ENCODE data around the gene WEE1. TPM values are rescaled to one million over a fixed set of nuclear protein-coding genes. Genes with fewer than 3 reads are reported as not detected.
"Not testable (repeated sequence)": the region's sequence is repeated elsewhere in the genome, so short reads cannot be mapped to it uniquely, and the experiment has no call there.

The WEE1 gene
- total RNA-seq, 4 donors from 2014 or later: 17.7 to 43.0 (median 26.3) TPM

DNA sequence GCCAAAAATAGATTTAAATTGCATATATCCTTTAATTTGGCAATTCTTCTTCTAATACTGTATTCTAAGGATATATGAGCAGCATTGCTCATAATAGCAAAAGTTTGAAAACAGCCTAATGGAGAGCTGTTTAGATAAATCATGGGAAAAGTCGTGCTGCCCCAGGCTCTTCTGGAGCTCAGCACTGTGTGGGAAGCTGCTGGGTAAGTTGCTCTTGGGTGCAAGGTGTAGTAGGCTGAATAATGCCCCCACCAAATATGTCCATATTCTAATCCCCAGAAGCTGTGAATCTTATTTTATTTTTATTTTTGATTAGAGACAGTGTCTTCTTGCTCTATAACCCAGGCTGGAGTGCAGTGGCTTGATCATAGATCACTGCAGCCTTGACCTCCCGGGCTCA is 34.9 kb upstream of the WEE1 start:
- TF ChIP-seq, protein P1, sequence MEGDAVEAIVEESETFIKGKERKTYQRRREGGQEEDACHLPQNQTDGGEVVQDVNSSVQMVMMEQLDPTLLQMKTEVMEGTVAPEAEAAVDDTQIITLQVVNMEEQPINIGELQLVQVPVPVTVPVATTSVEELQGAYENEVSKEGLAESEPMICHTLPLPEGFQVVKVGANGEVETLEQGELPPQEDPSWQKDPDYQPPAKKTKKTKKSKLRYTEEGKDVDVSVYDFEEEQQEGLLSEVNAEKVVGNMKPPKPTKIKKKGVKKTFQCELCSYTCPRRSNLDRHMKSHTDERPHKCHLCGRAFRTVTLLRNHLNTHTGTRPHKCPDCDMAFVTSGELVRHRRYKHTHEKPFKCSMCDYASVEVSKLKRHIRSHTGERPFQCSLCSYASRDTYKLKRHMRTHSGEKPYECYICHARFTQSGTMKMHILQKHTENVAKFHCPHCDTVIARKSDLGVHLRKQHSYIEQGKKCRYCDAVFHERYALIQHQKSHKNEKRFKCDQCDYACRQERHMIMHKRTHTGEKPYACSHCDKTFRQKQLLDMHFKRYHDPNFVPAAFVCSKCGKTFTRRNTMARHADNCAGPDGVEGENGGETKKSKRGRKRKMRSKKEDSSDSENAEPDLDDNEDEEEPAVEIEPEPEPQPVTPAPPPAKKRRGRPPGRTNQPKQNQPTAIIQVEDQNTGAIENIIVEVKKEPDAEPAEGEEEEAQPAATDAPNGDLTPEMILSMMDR (IDR thresholded peaks at IDR 0.05): no peak
- no peak for ATAC-seq (ENCODE audit: low FRiP score)
- no peak for DNase-seq (ENCODE audit: low spot score)

DNA sequence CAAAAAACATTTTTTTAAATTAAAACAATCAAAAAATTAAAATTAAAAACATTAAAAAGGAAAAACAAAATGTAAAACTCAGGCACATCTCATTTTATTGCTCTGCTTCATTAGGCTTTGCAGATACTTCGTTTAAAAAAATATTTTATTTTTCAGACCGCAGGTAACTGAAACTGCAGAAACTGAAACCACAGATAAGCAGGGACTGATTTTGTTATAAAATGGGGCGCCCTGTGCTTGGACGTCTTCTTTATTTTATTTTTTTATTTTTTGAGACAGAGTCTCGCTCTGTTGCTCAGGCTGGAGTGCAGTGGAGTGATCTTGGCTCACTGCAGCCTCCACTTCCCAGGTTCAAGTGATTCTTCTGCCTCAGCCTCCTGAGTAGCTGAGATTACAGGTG is 24.3 kb upstream of the WEE1 start:
- DNase-seq (ENCODE audit: low spot score); ATAC-seq (ENCODE audit: low FRiP score): not testable (repeated sequence)

DNA sequence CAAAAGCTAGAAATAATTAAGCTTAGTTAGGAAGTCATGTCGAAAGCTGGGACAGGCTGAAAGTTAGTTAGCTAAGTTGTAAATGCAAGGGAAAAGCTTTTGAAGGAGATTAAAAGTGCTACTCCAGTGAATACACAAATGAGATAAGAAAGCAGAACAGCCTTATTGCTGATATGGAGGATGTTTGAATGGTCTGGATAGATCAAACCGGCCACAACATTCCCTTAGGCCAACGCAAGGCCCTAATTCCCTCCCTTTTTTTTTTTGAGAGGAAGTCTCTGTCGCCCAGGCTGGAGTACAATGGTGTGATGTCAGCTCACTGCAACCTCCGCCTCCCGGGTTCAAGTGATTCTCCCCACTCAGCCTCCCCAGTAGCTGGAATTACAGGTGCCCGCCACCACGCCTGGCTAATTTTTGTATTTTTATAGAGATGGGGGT is 23.3 kb upstream of the WEE1 start:
- no peak for DNase-seq (ENCODE audit: low spot score)
- no peak for ATAC-seq (ENCODE audit: low FRiP score)
- TF ChIP-seq, protein P1 (IDR thresholded peaks at IDR 0.05): no peak

DNA sequence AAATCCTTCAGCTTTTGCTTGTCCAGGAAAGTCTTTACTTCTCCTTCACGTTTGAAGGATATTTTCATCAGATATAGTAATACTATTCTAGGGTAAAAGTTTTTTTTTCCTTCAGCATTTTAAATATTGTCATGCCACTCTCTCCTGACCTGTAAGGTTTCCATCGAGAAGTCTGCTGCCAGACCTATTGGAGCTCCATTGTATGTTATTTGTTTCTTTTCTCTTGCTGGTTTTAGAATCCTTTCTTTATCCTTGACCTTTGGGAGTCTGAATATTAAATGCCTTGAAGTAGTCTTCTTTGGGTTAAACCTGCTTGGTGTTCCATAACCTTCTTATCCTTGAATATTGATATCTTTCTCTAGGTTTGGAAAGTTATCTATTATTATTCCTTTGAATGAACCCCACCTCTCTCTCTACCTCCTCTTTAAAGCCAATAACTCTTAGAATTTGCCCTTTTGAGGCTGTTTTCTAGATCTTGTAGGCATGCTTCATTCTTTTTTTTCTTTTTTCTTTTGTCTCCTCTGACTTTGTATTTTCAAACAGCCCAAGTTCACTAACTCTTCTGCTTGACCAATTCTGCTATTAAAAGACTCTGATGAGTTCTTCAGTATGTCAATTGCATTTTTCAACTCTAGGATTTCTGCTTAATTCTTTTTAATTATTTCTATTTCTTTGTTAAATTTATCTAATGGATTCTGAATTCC is 12.0 kb upstream of the WEE1 start:
- TF ChIP-seq, protein P1 (IDR thresholded peaks at IDR 0.05): no peak
- ATAC-seq (ENCODE audit: low FRiP score): no peak
- DNase-seq (ENCODE audit: low spot score): no peak

DNA sequence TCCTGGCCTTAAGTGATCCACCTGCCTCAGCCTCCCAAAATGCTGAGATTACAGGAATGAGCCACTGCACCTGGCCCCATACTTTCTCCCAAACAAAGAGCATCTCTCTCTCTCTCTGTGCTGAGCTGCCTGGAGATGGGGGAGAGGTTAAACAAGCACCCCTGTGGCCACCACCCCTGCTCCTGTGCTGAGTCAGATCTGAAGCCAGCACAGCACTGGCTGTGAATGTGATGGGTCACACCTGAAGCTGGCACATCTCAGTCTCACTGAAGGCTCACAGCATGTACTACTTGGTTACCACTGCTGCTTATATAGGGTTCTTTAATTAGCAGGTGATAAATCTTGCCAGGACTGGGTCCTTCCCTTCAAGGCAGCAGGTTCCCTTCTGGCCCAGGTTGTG is 10.8 kb upstream of the WEE1 start:
- DNase-seq (ENCODE audit: low spot score) (no peak), ATAC-seq (ENCODE audit: low FRiP score) (no peak)
- TF ChIP-seq, protein P1 (IDR thresholded peaks at IDR 0.05): no peak

DNA sequence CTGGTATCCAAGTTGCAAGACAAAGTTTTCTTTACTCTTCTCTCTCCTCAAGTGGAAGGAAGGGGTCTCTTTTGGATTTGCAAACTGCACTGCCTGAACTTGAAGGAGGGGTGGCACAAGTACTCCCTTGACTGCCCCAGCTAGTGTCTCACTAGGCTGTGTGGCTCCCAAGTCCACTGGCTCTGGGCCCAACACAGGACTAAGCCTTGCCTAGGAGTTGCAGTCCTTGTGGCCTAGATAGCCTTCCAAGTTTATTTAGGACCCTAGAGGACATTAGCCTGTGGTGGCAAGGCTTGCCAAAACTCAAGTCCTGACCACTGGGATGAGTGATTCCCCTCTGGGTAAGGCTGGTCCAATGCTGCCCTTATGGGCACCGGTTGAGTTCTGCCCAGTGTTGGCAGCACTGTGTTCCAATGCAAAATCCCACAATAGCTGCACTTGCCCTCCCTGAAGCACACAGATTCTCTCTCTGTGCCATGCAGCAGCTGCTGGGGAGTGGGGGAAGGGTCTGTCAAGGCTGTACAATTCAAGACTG is 10.2 kb upstream of the WEE1 start:
- DNase-seq (ENCODE audit: low spot score): no peak
- TF ChIP-seq, protein P1 (IDR thresholded peaks at IDR 0.05): no peak
- ATAC-seq (ENCODE audit: low FRiP score): no peak

DNA sequence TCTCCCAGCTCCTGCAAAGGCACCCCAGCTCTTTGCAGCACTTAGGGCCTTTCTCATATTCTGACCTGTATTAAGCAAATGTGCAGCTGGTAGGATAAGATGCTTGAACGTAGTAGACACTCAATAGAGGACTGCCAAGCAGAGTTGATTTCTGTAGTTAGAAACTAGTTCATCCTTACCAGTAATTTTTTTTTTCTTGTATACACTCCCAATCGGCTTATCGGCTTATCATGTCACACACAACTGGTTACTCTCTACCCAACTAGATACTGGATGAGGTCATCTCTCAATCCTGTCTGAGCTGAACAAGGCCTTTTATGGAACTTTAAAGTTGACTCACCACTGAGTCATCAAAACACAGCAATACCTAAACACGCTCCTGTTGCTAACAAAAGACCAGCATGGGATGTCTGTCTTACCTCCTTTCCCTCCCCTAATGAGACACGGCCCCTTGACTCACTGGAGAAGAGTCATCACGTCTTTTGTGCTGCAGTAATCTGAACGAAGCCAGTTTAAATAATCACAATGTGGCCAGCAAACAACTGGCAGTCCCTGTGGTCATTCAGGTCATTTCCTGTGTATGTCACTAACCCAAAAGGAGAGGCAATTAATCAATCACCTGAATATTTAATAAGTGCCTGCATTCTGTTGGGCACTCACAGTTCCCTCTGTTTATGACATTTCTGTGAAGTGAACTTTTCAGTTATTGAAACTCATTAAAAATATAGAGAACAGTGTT is 7.5 kb upstream of the WEE1 start:
- peak; percentile 82 for ATAC-seq (ENCODE audit: low FRiP score)
- TF ChIP-seq, protein P1 (IDR thresholded peaks at IDR 0.05): no peak
- DNase-seq (ENCODE audit: low spot score): peak; percentile 46

Data from omental fat pad (tissue), 4 donors.